ENCODE results near the gene COX6B1.
"Not testable (repeated sequence)": the region's sequence is repeated elsewhere in the genome, so short reads cannot be mapped to it uniquely, and the experiment has no call there.

DNA sequence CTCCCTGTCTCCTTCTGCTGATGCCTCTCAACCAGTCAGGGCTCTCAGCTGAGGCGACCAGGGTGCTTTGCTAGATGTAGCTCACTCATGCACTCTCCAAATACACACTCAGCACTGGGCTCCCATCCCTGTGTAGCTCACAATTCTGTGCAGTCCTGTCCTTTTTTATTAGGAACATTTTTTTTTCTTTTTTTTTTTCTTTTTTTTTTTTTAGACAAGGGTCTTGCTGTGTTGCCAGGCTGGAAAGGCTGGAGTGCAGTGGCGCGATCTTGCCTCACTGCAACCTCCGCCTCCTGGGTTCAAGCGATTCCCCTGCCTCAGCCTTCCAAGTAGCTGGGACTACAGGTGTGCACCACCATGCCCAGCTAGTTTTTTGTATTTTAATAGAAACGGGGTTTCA, 6.7 kb downstream of the COX6B1 start:
- TF ChIP-seq POLR2A (IDR thresholded peaks at IDR 0.05; ENCODE audit: borderline replicate concordance, extremely low read depth, insufficient read depth, insufficient read length); RAD21 (IDR thresholded peaks at IDR 0.05; ENCODE audit: low read depth); EZH2 (IDR thresholded peaks at IDR 0.05); EGR1 (IDR thresholded peaks at IDR 0.05; ENCODE audit: low read depth); SP1 (IDR thresholded peaks at IDR 0.05; ENCODE audit: low read depth); JUND (IDR thresholded peaks at IDR 0.05); CBX3 (IDR thresholded peaks at IDR 0.05; ENCODE audit: low read depth); EZH2phosphoT487 (IDR thresholded peaks at IDR 0.05; ENCODE audit: borderline replicate concordance); SRF (IDR thresholded peaks at IDR 0.05; ENCODE audit: low read depth): not testable (repeated sequence)
- TF ChIP-seq, protein P1, sequence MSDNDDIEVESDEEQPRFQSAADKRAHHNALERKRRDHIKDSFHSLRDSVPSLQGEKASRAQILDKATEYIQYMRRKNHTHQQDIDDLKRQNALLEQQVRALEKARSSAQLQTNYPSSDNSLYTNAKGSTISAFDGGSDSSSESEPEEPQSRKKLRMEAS (IDR thresholded peaks at IDR 0.05), result not testable (repeated sequence)
- TF ChIP-seq, protein P2, sequence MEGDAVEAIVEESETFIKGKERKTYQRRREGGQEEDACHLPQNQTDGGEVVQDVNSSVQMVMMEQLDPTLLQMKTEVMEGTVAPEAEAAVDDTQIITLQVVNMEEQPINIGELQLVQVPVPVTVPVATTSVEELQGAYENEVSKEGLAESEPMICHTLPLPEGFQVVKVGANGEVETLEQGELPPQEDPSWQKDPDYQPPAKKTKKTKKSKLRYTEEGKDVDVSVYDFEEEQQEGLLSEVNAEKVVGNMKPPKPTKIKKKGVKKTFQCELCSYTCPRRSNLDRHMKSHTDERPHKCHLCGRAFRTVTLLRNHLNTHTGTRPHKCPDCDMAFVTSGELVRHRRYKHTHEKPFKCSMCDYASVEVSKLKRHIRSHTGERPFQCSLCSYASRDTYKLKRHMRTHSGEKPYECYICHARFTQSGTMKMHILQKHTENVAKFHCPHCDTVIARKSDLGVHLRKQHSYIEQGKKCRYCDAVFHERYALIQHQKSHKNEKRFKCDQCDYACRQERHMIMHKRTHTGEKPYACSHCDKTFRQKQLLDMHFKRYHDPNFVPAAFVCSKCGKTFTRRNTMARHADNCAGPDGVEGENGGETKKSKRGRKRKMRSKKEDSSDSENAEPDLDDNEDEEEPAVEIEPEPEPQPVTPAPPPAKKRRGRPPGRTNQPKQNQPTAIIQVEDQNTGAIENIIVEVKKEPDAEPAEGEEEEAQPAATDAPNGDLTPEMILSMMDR (IDR thresholded peaks at IDR 0.05 in 2 of 3, conservative IDR thresholded peaks at IDR 0.05 in 1 of 3; ENCODE audit: borderline replicate concordance in 1 of 3, insufficient read depth in 1 of 3, low read depth in 2 of 3, low read length in 2 of 3), result not testable (repeated sequence)
- TF ChIP-seq, protein P3, sequence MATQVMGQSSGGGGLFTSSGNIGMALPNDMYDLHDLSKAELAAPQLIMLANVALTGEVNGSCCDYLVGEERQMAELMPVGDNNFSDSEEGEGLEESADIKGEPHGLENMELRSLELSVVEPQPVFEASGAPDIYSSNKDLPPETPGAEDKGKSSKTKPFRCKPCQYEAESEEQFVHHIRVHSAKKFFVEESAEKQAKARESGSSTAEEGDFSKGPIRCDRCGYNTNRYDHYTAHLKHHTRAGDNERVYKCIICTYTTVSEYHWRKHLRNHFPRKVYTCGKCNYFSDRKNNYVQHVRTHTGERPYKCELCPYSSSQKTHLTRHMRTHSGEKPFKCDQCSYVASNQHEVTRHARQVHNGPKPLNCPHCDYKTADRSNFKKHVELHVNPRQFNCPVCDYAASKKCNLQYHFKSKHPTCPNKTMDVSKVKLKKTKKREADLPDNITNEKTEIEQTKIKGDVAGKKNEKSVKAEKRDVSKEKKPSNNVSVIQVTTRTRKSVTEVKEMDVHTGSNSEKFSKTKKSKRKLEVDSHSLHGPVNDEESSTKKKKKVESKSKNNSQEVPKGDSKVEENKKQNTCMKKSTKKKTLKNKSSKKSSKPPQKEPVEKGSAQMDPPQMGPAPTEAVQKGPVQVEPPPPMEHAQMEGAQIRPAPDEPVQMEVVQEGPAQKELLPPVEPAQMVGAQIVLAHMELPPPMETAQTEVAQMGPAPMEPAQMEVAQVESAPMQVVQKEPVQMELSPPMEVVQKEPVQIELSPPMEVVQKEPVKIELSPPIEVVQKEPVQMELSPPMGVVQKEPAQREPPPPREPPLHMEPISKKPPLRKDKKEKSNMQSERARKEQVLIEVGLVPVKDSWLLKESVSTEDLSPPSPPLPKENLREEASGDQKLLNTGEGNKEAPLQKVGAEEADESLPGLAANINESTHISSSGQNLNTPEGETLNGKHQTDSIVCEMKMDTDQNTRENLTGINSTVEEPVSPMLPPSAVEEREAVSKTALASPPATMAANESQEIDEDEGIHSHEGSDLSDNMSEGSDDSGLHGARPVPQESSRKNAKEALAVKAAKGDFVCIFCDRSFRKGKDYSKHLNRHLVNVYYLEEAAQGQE (IDR thresholded peaks at IDR 0.05; ENCODE audit: low read depth), result not testable (repeated sequence)

All from HCT116 (cell line).